ENCODE data around the gene LRRC7.
"Not testable (repeated sequence)": the region's sequence is repeated elsewhere in the genome, so short reads cannot be mapped to it uniquely, and the experiment has no call there.

LRRC7 gene

DNA sequence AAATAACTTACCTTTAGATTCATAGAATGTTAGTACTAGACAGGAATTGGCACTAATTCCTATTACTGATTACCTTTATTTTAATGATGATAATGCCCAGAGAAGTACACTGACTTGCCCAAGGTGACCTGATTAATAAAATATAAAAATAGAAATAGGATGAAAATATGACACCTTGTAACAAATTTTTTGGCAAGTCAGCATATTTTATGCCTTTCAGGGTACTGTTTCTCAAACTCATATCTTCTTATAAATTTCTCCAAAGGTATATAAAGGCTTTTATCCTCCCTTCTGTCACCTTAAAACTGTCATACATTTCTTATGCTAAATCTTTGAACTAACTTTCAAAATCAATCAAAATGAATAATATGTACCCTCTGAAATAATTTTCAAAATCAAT, 466.2 kb downstream of the LRRC7 start:
- DNase-seq (ENCODE audit: low read depth in 1 of 2, low spot score in 1 of 2) = no peak

DNA sequence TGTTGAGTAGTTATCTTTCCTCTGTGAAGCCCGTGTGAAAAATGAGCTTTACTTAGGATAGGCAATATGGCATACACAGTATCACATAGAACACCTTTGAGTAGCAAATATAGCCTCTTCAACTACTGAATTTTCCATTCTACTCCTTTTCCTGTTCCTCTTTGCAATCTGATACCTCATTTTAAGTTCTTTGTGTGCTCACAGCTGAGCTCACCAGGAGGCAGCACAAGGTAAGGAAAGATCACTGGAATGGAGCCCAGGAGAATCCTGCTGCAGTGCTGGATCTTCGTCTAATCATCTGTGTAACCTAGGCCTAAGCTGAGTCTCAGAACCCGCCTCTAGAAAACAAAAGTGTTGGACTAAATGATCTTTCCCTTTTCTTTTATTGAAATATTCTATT, 466.7 kb downstream of the LRRC7 start:
- no peak for DNase-seq (ENCODE audit: low read depth in 1 of 2, low spot score in 1 of 2)

DNA sequence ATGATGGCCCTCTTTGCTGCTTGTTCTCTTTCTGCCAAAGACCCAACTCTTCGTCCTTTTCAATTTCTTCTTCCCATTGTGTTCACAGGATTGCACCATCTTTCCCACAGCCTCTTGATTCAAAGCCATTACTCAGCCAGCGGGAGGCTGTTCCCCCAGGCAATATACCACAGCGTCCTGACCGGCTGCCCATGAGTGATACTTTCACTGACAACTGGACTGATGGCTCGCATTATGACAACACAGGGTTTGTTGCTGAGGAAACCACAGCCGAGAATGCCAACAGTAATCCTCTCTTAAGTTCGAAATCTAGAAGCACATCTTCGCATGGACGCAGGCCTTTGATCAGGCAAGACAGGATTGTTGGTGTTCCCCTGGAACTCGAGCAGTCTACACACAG, 470.3 kb downstream of the LRRC7 start:
- no peak for DNase-seq (ENCODE audit: low read depth in 1 of 2, low spot score in 1 of 2)

DNA sequence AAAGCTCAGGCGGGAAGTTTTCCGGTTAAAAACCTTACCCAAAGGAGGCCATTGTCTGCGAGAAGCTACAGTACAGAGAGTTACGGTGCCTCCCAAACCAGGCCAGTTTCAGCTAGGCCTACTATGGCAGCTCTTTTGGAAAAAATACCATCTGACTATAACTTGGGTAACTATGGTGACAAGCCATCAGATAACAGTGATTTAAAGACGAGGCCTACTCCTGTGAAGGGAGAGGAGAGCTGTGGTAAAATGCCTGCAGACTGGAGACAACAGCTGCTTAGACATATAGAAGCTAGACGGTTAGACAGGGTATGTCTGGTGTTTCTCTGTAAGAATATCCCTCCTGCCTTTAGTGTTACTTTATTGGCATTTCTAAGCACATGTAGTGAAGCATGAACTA, 471.8 kb downstream of the LRRC7 start:
- no peak for DNase-seq (ENCODE audit: low read depth in 1 of 2, low spot score in 1 of 2)

DNA sequence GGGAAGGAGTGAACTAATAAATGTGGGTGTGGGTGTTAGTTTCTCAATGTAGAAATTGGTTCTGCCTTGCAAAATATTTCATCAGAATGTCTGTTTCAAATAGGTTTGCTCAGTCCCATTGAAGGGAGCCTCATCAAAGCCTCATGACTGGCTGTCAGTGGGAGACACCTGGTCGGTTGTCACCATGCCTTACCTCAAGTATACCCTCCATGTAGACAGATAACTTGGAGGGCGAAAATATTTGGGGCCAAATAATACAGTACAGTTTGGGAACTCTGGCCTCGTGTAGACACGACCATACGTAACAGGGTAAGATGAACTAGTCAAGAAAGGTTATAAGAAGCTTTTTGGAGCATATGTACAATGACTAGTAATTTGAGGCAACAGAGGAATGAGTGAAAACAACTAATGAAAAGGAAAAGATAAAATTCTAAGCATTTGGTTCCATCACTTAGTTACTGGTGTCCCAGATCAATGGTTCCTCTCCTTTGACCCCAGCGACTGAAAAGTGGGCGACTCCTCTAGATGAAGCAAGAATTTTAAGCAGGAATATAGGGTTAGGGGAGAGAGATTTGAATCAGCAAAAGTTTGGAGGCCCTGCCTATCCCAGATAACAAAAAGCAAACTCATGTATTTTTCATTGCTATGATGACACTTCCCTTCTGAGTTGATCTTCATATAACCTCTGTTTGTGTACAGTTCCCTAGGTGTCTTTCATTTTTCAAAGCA, 473.8 kb downstream of the LRRC7 start:
- no peak for DNase-seq (ENCODE audit: low read depth in 1 of 2, low spot score in 1 of 2)

DNA sequence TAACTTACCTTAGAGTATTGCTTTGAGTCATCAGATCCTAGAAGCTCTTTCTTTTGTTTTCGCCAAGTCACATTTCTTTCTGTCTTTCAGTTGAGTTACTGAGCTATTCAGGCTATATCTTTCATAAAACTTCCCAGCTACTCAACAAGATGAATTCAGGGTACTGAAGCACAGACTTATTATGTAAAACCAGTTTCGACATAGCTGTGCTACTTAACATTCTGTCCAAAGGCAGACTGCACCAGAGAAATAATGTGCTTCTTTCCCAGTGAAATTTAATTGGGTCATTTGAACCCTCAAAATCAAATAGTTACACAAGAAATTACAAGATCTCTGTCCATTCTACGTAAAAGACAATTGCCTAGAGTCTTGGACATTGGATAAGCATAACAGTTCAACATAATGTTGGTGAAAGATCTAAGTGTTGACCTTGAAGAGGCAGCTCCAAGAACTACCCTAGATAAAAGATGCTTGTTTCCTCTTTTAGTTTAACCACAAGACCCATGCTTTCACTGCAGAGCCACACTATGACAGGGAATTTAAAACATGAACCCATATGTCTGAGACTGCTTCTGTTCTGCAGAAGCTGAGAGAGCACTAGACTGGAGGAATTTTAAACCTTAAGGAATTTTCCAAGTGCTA, 474.5 kb downstream of the LRRC7 start:
- DNase-seq (ENCODE audit: low read depth in 1 of 2, low spot score in 1 of 2) = no peak

DNA sequence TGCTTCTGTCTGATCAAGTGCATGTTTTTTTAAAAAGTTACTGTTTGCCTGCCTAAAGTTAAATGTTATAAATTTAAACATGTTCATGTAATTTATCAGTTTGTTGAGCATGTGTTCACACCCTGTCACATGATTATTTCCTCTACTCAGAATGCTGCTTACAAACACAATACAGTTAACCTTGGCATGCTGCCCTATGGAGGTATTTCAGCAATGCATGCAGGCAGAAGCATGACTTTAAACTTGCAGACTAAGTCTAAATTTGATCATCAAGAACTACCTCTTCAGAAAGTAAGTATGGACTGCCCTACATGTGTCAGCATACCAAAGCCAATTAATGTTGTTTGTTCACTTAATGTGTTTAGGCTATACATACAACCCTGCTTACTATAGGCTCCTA, 476.1 kb downstream of the LRRC7 start:
- DNase-seq (ENCODE audit: low read depth in 1 of 2, low spot score in 1 of 2) = no peak

DNA sequence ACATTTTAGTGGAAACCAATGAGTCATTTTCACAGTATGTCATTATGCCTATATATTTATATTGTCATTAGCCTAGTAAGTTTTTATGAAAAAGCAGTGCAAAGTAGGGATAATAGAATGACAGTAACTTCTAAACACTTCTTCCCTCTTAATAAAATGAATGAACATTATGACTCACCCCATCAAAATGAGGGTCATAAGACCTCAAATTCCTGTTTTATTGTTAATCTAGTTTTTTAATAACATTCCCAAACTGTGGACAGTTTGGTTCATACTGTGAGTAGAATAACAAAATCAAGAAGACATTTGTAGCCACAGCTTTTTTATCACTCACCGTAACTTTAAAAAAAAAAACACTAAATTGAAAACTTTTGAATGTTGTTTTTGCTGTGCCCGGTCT, 477.1 kb downstream of the LRRC7 start:
- DNase-seq (ENCODE audit: low read depth in 1 of 2, low spot score in 1 of 2) = no peak

DNA sequence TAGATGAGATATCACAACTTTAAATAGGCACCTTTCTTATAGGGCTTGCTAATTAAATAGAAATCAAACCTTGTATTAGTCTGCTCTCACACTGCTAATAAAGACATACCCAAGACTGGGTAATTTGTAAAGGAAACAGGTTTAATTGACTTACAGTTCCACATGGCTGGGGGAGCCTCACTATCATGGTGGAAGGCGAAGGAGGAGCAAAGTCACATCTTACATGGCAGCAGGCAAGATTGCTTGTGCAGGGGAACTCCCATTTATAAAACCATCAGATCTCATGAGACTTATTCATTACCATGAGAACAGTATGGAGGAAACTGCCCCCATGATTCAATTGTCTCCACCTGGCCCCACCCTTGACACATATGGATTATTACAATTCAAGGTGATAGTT, 477.9 kb downstream of the LRRC7 start:
- not testable (repeated sequence) for DNase-seq (ENCODE audit: low read depth in 1 of 2, low spot score in 1 of 2)

DNA sequence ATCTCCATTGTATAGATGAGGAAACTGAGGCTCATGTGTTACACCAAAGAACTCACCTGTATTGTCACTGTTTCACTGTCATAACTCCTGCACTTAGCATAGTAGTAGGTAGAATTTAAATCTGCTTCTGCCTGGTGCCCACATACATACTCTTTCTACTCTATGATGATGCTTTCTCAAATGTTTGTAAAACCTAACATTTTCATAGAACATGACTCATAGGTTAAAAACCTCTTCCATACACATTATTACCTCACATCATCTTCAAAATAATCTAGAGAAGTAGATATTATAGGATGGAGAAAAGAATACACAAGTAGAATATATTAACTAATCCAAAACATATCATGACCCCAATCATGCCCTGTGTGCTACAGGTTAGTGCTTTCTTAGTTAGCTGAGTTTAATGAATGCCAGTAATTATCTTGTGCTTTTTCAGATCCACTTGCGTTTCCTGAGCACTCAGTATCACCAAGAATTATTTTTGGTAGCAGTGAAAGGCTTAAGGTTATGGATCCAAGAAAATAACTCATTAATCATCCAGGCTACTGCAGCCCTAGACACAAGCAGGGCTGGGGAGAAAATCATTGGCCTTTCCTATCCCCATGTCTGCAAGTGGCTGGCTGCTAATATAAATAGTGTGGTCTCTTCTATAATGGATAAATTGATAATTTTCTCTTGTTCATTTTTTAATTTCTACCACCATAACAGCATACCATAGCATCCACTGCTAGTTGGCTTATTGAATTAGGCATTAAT, 480.8 kb downstream of the LRRC7 start:
- no peak for DNase-seq (ENCODE audit: low read depth in 1 of 2, low spot score in 1 of 2)

DNA sequence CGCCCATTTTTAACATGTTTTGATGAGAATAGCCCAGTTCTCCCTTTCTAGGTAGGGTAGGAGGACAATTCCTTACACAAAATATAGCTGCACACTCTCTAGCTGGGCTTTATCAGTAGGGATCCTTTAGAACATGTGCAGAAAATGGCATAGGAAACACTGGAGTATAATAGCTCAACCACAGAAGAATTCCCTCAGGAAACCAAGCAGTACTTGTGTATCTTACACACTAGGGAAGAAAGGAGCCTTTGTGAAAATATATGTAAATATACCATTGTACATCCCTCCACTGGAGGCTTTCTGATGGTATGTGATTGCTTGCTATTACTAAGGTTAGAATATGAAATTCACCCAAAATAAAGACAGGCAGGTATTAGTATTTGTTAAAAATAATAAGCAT, 484.2 kb downstream of the LRRC7 start:
- DNase-seq (ENCODE audit: low read depth in 1 of 2, low spot score in 1 of 2) = no peak

DNA sequence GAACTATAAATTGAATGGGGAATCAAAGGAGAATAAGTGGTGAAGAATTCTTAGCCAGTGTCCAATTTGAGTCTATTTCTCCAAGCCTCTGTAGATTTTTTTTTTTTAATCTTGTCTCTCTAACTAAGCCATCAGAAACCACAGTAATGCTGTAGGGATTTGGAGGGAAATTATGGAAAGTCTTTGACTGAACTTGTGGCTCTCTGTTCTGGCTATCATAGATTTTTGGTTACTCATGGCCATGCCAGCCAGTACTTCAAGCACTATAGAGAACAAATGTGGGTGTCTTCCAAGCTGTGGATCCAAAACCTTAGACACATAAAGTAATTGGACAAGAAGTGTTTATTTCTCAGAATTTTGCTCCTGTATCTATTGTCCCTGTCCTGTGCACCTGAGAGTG, 489.8 kb downstream of the LRRC7 start:
- DNase-seq (ENCODE audit: low read depth in 1 of 2, low spot score in 1 of 2) = no peak

DNA sequence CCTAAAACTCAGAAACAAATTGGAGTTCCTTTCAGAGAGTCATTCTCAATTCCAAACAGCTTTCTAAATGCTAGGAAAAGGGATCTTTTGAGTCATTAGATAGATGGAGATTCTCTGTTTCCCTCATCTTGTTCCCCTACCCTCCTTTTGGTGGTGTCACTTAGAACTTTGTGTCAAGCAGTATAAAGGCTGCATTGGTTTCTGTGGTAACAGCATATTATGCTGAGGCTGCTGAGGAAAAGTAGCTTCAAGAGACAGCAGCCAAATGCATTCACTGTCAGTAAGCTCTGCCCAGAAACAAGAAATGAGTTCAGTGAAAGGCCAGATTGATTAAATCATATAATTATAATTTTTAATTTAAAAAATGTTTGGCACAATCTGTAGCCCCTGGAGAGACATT, 493.5 kb downstream of the LRRC7 start:
- DNase-seq (ENCODE audit: low read depth in 1 of 2, low spot score in 1 of 2) = no peak

DNA sequence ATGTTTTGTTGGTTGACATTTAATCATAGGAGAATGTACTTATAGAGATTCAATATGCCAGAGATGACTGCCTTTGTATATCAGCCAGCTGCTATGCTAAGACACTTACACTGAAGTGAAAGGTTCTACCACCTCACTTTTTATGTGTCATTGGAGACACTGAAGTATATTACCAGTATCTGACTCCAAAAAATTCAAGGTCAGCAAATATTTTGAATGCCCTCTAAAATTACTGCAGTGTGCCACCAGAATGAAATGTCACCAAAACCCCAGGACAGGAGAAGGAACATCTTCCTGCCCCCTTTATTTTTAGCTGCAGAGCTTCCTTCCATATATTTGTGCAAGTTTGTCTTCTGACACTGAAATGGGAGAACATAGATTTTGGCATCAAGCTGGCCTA, 496.1 kb downstream of the LRRC7 start:
- DNase-seq (ENCODE audit: low read depth in 1 of 2, low spot score in 1 of 2) = no peak

DNA sequence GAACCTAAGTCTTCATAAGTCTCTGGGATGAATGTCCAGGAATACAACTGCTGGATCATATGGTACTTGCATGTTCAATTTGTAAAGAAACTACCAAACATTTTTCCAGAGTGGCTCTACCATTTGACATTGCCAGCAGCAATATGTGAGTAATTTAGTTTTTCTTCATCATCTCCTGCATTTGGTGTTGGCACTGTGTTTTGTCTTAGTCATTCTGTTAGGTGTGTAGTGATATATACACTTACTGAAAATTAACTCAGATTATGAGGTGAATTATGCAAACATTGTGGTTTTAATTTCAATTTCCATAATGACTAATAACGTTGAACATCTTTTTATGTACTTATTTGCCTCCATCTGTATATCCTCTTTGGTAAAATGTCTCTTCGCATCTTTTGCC, 499.0 kb downstream of the LRRC7 start:
- DNase-seq (ENCODE audit: low read depth in 1 of 2, low spot score in 1 of 2) = no peak

DNA sequence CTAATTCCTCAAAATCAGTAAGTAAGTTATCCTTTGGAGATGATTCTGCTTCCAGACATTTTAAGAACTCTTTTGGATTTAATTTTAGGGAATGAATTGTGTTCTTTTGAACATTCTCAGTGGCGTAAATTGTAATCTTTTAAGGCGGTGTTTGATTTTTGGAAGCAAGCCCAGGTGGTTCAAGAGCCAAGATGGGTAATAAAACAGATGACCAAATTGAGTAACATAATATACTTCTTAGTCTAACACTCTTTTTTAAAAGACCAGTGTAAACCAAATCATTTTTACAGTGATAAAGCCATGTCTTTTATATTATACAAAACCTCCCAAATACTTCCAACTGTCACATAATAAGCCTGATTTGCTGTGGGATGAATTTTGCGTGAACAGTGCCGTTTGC, 503.9 kb downstream of the LRRC7 start:
- no peak for DNase-seq (ENCODE audit: low read depth in 1 of 2, low spot score in 1 of 2)

DNA sequence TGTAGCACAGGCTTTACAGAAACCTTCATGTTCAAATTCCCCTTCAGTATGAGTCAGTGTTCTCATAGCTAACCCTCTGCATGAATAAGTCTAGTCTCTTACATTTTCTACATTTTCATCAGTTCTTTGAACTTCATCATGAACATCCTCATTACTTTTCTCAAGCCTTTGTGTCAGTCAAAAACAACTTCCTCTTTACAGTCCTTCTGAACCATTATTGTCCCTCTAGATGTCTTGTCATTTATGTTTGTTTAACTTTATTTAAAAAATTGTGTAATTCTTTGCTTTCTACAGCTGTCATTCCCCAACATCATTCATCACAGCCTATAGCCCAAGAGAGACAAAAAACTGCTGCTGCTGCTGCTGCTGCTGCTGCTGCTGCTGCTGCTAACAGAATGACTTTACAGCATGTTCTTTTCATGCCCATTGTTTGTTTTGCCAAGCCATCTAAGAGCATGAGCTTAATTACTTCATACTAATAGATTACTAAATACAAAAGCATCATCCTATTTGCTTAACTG, 504.6 kb downstream of the LRRC7 start:
- no peak for DNase-seq (ENCODE audit: low read depth in 1 of 2, low spot score in 1 of 2)

DNA sequence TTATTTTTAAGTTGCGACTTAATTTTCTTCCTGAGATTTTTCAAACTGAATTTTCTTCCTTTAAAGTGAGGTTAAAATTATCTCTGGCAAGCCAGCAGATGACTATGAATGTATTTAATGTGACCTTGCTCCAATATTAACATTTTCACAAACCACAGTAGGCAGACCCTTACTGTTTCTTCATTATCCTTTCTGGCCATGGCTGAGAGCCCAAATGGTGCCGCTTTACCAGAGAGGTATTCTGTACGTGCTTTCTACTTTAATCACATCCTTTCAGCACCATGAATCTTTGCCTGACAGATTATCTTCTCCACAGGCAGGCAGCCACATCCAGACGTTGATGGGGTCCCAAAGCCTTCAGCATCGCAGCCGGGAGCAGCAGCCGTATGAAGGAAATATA, 508.0 kb downstream of the LRRC7 start:
- no peak for DNase-seq (ENCODE audit: low read depth in 1 of 2, low spot score in 1 of 2)

DNA sequence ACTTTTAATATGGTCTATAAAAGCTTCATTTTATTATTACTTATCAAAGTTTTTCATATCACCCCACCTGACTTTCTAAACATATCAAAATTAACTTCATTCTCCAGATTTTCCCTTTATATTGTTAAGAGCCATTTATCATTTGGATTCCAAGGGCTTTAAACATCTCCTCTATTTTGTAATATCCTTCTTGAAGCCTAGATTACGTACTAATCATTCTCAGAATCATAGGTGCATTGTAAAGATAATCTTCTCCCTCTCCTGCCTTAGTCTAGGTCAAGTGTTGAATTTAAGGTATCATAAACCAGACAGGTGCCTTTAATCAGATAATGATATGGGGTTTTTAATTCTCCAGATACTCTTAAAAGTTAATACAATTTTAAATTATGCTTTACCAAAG, 509.3 kb downstream of the LRRC7 start:
- no peak for DNase-seq (ENCODE audit: low read depth in 1 of 2, low spot score in 1 of 2)

DNA sequence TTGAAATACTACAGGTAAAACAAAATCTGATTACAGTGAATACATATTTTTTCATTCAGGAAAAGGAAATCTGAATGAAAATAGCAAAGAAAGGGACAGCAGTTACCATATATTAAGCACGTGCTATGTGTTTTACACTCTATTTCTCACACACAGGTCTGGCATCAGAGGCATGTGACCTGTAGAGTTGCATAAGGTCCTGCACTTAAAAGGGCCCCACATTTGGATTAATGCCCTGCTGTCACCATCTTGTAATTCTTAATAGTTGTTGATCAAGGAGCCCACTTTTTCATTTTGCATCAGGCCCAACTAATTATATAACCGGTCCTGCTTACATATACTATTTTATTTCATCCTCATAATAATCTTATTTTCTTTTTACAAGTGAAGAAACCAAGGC, 511.8 kb downstream of the LRRC7 start:
- DNase-seq (ENCODE audit: low read depth in 1 of 2, low spot score in 1 of 2) = no peak

DNA sequence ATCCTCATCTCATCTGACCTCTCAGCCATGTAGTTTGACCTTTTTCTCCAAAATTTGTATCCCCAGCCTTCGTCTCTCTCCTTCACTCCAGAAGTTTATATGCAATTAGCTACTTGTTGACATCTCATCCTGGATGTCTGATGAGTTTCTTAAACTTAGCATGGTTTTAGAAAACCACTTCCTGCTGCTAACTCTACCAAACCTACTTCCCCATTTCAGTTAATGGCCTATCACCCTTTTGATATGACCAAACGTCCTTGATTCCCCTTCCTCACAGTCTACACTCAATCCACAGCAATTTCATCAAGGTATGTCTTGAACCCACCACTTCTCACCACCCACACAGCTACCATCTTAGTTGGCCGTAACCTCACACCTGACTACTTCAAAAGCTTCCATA, 515.8 kb downstream of the LRRC7 start:
- DNase-seq (ENCODE audit: low read depth in 1 of 2, low spot score in 1 of 2) = no peak

DNA sequence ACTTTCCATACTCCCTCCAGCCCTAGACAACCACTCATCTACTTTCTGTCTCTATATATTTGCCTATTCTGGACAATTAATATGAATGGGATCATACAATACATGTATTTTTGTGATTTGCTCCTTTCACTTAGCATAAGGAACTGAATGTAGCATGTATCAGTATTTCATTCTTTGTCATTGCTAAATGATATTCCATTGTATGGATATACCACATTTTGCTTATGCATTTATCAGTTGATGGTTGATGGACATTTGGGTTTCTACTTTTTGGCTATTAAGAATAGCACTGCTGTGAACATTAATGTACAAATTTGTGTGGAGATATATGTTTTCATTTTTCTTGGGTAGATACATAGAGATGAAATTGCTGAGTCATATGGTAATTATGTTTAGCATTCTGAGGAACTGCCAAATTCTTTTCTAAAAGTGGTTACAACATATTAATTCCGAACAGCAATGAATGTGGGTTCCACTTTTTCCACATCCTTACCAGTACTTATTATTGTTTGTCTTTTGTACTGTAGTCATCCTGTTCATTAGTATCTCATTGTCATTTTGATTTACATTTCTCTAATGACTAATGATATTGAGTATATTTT, 516.7 kb downstream of the LRRC7 start:
- DNase-seq (ENCODE audit: low read depth in 1 of 2, low spot score in 1 of 2) = no peak
